Femur (tissue), 1 donor: ENCODE data around the gene SIT1.

Source experiments
- DNase-seq: peaks from one replicate; pipeline ENCODE4 v3.0.0-alpha.2; 2017

Gene SIT1

GRCh38 chr9:35650341-35651158, at the start of gene SIT1:
SIT1 (minus strand) TSS chr9:35650931; CDS start chr9:35650853, 78 bp downstream.
- DNase-seq, result no peak

- no peak for DNase-seq
These were observed 49.3 kb upstream of the SIT1 start for GRCh38 chr9:35700031-35700430.

- no peak for DNase-seq
These were observed 47.5 kb upstream of the SIT1 start for GRCh38 chr9:35698231-35698630.

GRCh38 chr9:35697486-35697885, 46.8 kb upstream of the SIT1 start:
- DNase-seq, result no peak

- peak; percentile 62 for DNase-seq
These were observed 45.9 kb upstream of the SIT1 start for GRCh38 chr9:35696520-35697215.

- no peak for DNase-seq
These were observed 45.2 kb upstream of the SIT1 start for GRCh38 chr9:35695943-35696401.

GRCh38 chr9:35691757-35692301, 41.1 kb upstream of the SIT1 start:
- DNase-seq, result no peak

- no peak for DNase-seq
These were observed 40.6 kb upstream of the SIT1 start for GRCh38 chr9:35691334-35691650.

- peak; percentile 90 for DNase-seq
These were observed 40.0 kb upstream of the SIT1 start for GRCh38 chr9:35690614-35691333.

- no peak for DNase-seq
These were observed 39.5 kb upstream of the SIT1 start for GRCh38 chr9:35690294-35690613.

- peak; percentile 90 for DNase-seq
These were observed 39.0 kb upstream of the SIT1 start, which contains the start of gene TPM2 for GRCh38 chr9:35689542-35690293. TPM2 (minus strand) TSS chr9:35689925; CDS start chr9:35689817, 108 bp downstream.

GRCh38 chr9:35688558-35689541, 38.1 kb upstream of the SIT1 start:
- DNase-seq, result no peak

GRCh38 chr9:35687972-35688557, 37.3 kb upstream of the SIT1 start:
- DNase-seq, result no peak

- DNase-seq, result no peak
These were observed 36.6 kb upstream of the SIT1 start for GRCh38 chr9:35687306-35687705.

GRCh38 chr9:35686222-35687203, 35.8 kb upstream of the SIT1 start:
- DNase-seq, result no peak

- DNase-seq, result no peak
These were observed 34.8 kb upstream of the SIT1 start for GRCh38 chr9:35685506-35685905.

- no peak for DNase-seq
These were observed 34.2 kb upstream of the SIT1 start for GRCh38 chr9:35684921-35685320.

- no peak for DNase-seq
These were observed 32.6 kb upstream of the SIT1 start for GRCh38 chr9:35683323-35683722.

- no peak for DNase-seq
These were observed 32.0 kb upstream of the SIT1 start for GRCh38 chr9:35682520-35683315.
